GM18526 (cell line): ENCODE data around the gene KRT83.

Experiments used
- POLR2A ChIP-seq: IDR thresholded peaks from 3 replicates; pipeline ENCODE4 v1.6.1; 2011; ENCODE audit not compliant: insufficient read length; ENCODE audit errors: extremely low read depth

Gene KRT83

GRCh38 chr12:52266514-52266913 is 54.7 kb downstream of the KRT83 start:
- TF ChIP-seq POLR2A: no peak

GRCh38 chr12:52264435-52264825 is 56.8 kb downstream of the KRT83 start:
- TF ChIP-seq POLR2A: no peak
